GM21423 (cell line): ENCODE results near the gene FZR1.

Experiments
- ATAC-seq: cut with Tn5 transposase; IDR thresholded peaks from one replicate; pipeline ENCODE4 v1.9.1; 2021; ENCODE audit warnings: mild to moderate bottlenecking, moderate library complexity; ENCODE audit not compliant: unreplicated experiment

Gene FZR1

GRCh38 chr19:3505598-3506383 is at the start of gene FZR1:
FZR1 (plus strand) TSS chr19:3506311; CDS start chr19:3522990, 16,679 bp downstream.
- ATAC-seq = peak; percentile 87

DNA sequence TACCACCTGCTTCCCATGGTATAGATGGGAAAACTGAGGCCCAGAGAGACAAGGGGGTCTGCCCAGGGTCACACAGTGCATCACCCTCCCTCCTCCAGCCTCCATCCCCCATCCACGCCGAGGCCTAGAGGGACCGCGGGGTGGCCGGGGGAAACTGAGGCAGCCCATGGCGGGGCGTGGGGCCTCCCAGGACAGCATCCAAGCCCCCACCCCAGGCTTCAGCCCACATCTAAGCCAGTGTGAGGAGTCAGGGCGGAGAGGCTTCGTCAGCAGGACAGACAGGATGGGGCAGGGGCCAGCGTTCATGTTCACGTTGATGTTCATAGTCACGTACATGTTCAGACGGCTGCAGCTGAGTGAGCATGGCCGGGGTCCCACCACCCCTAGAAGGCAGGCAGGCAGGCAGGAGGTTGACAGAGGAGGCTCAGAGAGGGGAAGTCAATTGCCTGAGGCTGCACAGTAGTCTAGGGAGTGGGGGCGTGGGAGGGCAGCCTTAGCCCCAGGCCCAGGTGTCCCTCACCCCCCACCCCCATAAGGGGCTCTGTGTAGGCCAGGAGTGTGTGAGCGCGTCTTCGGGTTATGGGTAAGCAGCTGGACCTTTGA is 49.1 kb upstream of the FZR1 start:
- no peak for ATAC-seq

DNA sequence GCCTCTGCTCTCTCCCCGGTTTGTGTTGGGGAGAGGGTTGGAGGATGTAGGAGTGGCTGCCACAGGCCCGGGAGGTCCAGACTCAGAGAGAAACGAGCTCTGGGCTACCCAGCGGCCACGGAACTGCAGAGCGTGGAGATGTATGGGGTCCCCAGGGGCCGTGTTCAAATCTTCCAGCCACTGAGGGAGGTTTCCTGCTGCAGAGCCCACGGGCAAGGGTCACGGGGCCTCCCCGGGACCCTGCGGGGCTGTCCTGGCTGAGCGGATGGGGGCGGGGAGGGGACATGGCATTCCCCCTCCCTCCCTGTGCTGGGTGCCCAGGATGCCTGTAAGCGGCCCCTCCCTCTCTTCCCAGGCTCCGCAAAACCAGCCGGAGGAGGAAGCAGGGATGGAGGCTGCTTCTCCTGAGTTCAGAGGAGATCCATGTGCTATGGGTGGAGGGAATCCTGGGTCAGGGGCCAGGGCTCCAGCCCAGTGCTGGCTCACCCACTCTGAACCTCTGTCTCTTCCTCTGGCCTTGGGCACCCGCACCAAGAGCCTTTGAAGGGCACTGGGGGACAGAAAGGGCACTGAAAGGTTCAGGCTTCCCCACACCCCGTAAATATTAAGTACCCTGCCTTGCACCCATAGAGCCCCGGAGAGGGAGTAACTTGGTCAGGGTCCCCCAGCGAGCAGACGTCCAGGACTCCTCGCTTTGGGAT is 48.4 kb upstream of the FZR1 start:
- no peak for ATAC-seq

DNA sequence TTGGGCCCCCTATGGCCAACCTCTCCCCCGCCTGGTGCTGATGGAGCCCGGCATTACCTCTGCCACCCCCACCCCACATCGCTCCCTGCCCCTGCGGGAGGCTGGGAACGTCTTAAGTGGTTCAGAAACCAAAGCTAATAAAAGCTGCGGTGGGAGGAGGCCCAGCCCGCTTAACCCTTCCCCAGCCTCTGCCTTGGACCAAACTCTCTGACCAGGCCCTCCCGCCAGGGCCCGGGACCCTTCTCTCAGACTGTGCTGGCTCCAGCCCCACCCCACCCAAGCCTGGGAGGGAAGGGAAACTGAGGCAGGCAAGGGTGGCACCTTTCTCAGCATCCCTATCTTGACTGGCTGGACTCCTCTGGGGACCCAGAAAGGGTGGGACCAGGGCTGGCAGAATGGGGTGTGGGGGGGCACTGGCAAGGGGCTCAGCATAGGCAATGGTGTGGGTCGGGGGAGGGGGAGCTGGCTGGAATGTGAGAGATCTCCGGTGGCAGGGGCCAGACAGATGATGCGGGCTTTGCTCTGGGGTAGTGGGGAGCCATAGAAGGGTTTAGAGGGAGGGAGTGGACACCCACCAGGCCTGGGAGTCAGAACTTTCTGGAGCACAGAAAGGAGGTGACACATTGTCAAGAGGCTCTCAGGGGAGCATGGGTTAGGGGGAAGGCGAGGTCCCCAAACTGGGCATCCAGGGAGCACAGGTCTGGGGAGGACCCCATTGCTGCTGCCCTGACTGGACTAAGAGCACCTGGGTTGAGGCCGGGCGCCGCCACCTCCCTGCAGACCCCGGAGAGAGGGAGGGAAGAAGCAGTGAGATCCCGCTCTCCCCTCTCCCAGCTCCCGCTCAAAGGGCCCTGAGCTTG is 47.7 kb upstream of the FZR1 start:
- ATAC-seq = no peak

- no peak for ATAC-seq
These were observed 46.8 kb upstream of the FZR1 start for GRCh38 chr19:3459089-3459881.

- no peak for ATAC-seq
These were observed 46.0 kb upstream of the FZR1 start for GRCh38 chr19:3459965-3460582.

DNA sequence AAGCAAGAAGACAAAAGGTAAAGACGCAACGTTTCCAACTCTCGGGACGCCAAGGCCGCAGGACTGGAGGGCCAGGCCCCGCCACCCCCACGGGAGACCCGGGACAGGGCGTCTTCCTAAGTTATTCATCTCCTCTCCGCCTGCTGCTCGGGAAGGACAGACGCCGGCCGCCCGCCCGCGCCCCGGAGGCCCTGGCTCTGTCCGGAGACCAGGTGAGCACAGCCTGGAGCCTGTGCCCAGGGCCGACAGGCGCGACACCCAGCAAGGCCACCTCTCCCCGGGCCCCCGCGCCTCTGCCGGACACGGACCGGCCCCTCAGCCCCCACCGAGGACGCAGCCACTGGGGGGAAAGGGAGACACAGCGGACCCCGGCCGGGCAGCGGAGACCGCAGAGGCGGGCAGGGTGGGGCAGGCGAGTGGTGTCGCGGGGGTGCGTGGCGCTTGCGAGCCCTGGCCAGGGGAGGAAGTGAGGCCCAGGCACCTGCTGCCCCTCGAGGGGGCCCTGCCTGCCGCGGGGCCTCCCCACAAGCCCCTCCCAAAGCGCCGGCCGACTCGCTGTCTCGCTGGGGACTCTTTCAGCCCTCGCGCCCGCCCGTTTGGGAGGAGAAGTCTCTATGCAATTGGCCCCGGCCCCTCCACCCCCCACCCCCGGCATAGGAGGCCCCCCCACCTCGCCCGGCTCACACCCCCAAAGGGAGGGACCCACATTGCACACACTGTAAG is 43.0 kb upstream of the FZR1 start:
- no peak for ATAC-seq

- ATAC-seq = no peak
These were observed 42.2 kb upstream of the FZR1 start for GRCh38 chr19:3463714-3464586.

GRCh38 chr19:3464587-3465235 is 41.4 kb upstream of the FZR1 start:
- no peak for ATAC-seq

GRCh38 chr19:3465552-3465951 is 40.6 kb upstream of the FZR1 start:
- no peak for ATAC-seq

DNA sequence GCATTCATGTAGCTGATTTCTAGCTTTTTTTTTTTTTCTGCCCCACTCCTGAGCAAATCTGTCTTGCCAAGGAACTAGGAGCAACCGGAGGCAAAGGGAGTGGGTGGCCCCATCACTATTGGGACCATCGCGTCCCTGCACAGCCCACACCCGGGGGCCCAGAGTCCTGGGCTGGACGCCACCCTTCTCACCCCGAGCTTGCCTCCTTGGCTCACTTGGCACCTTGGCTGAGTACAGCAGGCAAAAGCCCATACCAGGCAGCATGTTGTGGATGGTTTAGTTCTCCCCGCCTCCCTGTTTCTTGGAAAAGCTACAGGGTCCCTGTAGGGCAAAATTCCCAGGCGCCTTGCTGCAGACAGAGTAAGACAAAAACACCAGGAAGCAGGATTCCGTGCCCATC is 39.5 kb upstream of the FZR1 start:
- no peak for ATAC-seq

- ATAC-seq = no peak
These were observed 38.5 kb upstream of the FZR1 start for GRCh38 chr19:3467437-3468198.

- ATAC-seq = no peak
These were observed 37.9 kb upstream of the FZR1 start for GRCh38 chr19:3468211-3468610.

GRCh38 chr19:3469638-3470499 is 36.2 kb upstream of the FZR1 start:
- no peak for ATAC-seq

GRCh38 chr19:3470500-3471128 is 35.5 kb upstream of the FZR1 start:
- no peak for ATAC-seq
